ENCODE data around the gene DPCD.

DPCD gene

GRCh38 chr10:101567165-101568006, 20.7 kb upstream of the DPCD start:
- no peak for DNase-seq

DNA sequence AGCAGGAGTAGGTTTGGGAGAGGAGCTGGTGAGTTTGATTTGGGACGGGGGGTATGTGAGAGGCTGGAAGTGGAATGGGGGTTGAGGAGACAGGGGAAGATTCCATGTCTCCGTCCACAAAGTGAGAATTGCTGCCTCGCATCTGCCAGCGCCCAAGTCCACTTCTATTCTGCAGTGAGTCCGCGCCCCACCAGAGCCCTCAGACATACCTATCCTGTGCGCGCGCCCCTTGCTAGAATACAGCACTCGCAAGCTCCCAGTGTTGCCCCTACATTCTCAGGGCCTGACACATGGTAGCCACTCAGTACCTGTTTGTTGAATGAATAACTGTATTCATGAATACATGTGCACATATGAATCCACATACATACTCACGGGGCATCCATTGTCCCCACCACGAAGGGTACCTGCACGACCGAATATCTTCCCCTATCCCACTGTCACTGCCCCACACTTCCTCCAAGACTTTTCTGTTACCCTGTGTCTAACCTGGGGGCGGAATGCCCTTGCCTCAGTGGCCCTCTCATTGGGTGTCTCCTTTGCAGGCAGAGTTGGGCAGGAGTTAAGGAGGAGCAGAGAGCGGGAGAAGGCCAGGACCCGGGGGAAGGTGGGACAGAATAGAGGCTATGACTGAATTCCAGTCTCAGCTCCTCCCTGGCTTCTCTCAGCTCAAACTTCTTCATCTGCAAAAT, 19.9 kb upstream of the DPCD start:
- DNase-seq = no peak

DNA sequence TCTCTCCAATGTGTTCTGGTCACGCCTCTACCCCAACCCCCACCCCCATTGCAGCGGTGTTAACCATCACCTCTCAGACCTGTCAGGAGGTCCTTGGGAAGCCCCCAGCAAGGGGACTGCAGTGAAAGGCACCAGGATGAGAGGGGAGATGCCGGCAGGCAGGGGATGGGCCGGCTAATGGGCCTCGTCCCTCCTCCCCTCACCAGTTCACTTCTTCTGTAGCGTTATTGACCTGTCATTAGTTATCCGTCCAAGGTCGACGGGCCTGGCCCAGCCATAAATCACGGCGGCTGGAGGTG, 18.8 kb upstream of the DPCD start:
- peak; percentile 32 for DNase-seq

DNA sequence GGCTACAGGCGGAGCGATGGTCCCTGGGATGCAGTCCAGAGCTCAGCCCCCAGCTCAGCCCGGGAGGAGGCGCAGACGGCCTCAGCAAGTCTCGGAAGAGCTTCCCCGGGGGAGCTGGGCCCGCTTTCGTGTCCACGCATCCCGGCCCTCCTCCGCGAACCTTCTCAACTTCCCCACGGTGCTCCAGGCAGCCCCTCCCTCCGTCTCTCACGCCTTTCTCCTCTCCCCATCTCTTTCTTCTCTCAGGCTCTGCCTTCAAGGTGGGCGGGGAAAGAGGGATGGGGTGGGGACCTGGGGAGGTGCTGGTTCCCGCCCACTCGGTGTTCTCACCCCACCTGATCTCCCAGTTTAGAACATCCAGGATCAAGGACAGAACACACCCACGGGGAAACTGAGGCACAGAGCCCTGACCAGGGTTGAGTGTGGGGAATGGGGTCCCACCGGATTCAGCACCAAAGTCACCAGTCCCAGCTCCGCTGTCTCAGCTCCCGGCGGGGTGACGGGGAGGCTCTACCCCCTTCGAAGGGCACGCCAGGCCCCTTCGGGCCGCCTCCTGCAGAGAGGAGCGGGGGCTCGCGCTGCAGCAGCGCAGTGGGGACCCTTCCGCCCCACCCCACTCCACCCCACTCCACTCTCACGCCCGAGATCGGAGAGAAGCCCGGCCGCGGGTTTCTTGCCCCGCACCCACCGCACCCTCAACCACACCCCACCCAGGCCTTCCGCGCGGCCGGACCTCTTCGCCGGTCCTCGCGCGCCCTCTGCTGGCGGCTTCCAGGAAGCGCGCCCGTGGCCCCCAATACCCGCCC, 18.3 kb upstream of the DPCD start:
- peak; percentile 62 for DNase-seq

DNA sequence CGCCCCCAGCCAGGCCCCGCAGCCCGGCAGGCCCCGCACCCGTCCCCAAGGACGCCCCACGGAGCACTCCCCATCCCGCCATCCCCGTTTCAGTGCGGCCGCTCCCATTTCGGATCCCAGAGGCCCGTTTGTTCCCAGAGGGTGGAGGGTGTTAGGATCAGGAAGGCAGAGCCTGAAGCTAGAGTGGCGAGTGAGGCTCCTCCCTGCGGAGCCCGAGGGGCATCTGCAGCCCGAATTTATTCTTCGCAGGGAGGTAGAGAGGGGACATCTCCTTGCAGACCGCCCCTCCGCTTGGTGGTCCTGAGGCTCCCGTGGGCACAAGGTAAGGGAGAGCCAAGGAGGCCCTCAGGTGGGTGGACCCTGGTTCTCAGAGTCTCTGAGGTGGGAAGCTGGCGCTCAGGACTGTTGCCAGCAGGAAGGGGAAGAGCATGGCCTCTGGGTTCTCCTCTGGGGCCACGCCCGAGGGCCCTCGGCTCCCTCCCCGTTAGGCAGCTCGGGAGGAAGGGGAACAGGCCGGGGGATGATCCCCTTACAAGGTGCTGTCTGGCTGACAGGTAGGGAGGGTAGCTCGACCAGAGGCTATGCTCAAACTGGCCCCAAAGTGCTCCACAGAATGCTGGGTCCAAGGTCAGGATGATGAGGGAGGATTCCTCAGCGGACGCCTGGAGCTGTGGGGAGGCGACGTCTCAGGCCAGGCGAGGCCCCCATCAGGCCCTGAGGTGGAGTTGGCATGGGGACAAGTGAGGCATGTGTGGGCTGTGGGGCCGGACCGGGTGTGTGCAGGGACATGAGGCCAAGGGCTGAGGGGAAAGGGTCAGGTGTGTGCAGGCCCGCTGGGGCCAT, 17.5 kb upstream of the DPCD start:
- peak; percentile 62 for DNase-seq

DNA sequence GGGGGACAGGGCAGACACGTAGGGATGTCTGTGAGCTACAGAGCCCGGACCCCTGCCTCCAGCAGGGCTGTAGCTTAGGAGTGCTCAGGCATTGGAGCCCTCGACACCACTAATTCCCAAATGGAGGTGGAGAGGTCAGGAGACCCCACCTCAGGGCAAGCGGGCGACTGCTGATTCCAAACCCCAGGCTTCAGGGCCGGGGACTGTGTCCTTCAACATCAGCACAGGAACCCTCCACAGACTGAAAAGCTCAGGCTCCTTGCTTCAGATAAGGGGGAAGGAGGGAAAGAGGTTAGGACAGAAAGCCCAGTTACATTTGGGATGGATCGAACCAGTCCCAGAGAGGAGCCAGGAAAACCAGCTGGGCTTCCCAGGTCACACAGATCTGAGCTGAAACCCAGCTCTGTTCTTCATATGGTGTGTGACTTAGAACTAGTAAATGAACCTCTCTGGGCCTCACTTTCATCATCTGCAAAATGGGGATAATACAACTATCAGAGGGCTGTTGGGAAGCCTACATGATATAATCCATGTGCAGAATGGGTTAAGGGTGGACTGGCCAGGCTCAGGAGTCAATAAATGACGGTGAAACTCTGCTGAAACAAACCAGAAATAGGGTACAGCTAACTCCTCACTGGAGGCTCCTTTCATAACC, 16.7 kb upstream of the DPCD start:
- DNase-seq = no peak

DNA sequence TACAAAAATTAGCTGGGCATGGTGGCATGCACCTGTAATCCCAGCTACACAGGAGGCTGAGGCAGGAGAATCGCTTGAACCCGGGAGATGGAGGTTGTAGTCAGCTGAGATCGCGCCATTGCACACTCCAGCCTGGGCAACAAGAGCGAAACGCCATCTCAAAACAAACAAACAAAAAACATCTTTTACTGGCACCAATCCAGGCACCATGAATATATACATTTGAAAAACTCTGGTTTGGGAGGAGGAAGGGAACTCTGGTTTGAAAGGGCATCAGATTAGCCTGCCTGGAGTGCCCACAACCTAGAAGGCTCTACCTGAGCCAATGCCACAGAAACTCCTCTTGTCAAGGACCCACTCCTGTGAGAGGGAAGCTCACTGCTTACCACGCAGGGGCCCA, 16.0 kb upstream of the DPCD start:
- DNase-seq = no peak

DNA sequence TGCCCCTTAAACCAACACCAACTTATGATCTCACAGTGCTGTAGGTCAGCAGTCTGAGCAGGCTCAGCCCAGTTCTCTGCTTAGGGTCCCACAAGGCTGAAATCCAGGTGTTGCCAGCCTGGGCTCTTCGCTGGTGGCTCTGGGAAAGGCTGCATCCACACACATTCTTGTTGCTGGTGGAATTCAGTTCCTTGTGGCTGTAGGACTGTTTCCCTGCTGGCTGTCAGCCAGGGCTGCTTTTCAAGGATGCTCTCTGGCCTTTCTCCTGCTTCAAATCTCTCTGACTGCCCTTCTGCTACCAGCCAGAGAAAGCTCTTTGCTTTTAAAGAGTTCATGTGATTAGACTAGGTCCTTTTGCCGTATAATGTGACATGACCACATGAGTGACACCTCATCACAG, 15.3 kb upstream of the DPCD start:
- DNase-seq = no peak

DNA sequence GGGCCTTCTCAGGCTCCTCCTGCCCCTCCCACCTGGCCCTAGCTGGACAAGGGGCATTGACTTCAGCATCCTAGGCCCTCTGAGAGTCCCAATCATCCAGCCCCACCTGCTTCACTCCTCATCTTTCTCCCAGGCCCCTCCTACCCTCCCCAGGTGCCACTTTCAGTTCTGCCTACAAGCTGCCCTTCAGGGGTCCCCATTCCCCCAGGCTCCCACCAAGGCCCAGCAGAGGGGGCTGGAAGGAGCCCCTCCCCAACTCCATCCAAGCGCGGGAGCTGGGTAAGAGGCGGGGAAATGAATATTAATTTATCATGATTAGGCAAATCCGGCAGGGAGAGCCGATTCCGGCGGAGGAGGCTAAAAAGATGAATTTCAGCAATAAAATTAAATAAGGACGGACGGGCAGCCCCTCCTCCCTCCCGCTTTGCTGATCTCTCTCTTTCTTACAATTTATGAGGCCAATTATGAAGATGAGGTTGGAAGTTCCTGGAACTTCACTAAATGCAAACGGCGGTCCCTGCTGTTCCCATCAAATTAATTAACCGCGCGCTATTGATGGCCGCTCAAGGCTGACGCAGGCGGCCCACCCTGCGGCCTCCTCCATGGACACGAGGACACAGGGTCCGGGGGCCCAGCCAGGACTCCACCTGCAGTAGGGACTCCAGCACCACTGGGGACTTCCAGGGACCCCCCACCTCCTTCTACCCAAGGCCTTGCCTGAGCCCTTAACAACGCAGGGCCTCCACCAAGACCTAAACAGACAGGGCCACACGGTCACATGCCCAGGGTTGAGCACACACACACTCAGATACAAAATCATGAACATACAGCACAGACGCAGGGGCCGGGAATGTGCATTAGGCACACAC, 14.0 kb upstream of the DPCD start:
- DNase-seq = no peak

DNA sequence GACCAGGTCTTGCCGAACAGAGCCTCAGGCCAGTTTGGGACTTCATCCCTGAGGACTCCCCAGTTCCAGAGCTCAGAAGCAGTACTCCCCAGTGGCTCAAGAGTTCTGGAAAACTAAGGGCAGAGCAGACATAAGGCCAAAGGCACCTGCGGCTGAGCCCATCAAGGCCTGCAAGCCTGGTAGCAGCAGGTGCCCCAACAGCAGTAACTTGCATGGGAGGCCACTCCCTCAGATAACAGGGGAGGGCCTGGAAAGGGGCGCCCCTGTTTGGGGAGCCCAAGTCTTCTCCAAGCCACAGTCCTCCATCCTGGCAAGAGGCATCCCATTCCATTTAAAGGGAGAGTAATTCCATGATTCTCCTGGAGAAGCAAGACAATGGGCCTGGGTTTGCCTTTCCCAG, 13.0 kb upstream of the DPCD start:
- no peak for DNase-seq

- DNase-seq = no peak
Observed at GRCh38 chr10:101575580-101576210, 12.4 kb upstream of the DPCD start.

GRCh38 chr10:101576211-101576863, 11.8 kb upstream of the DPCD start:
- no peak for DNase-seq

- no peak for DNase-seq
Observed at GRCh38 chr10:101577121-101577871, 10.8 kb upstream of the DPCD start.

DNA sequence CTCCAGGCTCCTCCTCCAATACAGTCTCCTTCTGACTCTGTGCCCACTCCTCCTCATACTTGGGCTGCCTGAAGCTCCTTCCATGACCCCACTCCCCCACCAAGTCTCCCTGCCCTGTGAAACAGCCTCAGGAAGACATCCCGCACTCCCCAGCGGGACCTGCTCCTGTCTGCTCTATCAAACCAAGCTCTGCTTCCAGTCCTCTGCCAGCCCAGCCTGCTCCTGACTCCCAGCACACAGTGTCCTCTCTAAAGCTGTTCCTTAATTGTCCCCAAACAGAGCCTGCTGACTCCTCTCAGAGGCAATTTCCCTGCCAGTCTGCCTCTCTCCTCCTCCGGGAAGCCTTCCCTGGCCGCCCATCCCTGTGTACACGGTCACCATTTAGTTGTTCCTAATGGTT, 9.9 kb upstream of the DPCD start:
- DNase-seq = no peak

- no peak for DNase-seq
Observed at GRCh38 chr10:101578803-101579515, 9.2 kb upstream of the DPCD start.

DNA sequence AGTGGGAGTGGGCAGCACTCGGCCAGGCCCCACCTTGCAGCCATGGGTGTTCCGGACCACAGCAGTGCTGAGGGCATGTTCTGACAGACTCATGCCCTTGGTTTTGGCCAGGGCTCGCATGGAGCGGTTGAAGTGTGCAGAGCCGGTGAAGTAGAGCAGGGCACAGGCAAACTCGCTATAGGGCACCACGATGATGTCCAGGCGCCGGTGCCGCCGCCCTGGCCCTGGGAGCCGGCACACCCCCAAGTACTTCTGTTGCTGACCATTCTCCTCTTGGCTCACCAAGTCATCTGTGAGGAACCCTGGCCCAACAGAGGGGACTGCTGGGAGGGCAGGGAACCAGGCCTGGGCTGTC, 8.6 kb upstream of the DPCD start:
- no peak for DNase-seq

DNA sequence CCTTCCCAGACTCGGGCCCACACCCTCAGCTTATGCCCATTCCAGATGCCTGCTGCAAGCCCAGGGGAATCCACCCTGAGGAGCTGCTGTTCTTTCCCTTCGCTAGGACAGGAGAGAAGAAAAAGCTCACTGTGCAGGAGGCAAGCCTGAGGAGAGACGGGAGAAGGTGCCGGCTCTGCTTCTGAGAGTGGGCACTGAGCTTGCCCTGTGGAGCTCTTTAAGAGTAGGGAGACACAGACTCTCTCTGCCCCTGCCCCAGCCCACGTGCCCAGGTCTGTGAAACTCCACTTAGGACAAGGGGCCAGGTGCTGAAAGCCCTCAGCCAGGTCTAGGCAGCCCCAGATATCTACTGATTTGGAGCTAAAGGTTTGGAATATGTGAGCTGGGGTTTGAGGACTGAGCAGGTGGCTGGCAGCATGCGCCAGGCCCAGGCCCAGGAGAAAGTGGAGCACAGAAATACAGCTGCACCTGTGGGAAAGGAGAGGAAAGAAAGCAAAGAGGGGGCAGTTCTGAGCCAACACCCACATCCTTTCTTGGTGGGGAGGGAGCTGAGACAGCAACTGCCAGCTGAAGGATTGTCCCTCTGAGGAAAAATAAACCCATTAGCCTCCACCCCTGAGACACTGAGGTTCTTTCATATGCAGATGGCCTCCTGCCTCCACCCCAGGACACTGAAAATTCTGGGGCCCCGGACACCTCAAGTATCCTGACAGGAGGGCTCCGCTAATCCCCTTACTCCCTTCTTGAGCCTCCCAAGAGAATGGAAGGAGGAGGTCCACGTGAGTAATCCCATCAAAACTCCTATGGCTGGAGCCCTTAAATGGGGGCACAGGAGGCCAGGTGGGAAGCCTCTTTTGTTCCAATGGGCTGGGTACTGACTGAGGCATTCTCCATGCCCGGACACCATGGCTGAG, 7.4 kb upstream of the DPCD start:
- DNase-seq = no peak

DNA sequence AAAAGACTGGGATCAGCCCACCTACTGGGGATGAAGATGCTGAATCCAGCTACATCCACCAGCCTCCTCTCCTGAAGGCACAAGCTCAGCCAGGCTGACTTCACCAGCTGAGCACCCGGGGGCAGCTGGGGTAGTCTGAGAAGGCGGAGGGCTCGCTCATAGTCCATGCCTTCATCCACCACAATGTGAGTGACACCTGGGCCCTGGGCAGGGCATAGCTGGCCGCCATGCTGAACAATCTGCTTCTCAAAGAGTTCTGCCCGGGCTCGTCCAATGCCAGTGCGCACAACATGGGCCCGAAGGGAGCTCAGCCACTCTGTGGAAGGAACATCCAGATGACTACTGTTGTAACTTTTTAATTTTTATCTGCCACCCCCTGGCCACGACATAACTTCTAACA, 2.3 kb upstream of the DPCD start:
- no peak for DNase-seq
